H1 (cell line): ENCODE results near the gene NCK1. TPM values are rescaled to one million over a fixed set of nuclear protein-coding genes. Genes with fewer than 3 reads are reported as not detected.

ENCODE experiments used
- polyA plus RNA-seq, 7 experiments: library from polyadenylated mRNA; depleted of rRNA in 3 of 7; stranded (reverse) in 5 of 7; unstranded in 2 of 7; fragments of >200 nt in 5 of 7; fragments of 200-250 nt in 2 of 7; gene quantifications; 1 replicate in 5 of 7; 2 replicates in 1 of 7; 4 replicates in 1 of 7; pipeline versions ENCODE4 v1.2.1 to v1.2.3, GENCODE V29; 2011 to 2013; ENCODE audit warnings: missing spikeins in 2 of 7, mixed read lengths in 2 of 7
- total RNA-seq: library from RNA; stranded (reverse); fragmentation: NEBNext Ultra II Directional; extraction: Animal tissue kit (Norgen Biotek cat#: 25700); gene quantifications from 2 replicates; pipeline ENCODE4 v1.2.1, GENCODE V29; 2021

Gene NCK1
- total and polyA plus RNA-seq, 2 of the 8 experiments (the other 6 are each of a cell fraction or from before 2014, with no cell fraction given): 10.0 to 28.5 TPM

Other genes with a start within 250 kb of the NCK1 start
- 20.7 and 23.4 TPM in 2 replicates for gene STAG1, start 109.8 kb upstream of the NCK1 start, total RNA-seq
- gene STAG1, start 109.8 kb upstream of the NCK1 start, polyA plus RNA-seq (2011; rRNA removed): 2.2 and 4.6 TPM in 2 replicates
- gene SLC35G2, start 43.1 kb upstream of the NCK1 start, total RNA-seq: 4.7 and 5.2 TPM in 2 replicates
- 2.4 and 6.4 TPM in 2 replicates for gene SLC35G2, start 43.1 kb upstream of the NCK1 start, polyA plus RNA-seq (2011; rRNA removed)
- gene IL20RB, start 95.8 kb downstream of the NCK1 start, total RNA-seq: 1.6 and 2.6 TPM in 2 replicates
- 1.8 and 3.3 TPM in 2 replicates for gene IL20RB, start 95.8 kb downstream of the NCK1 start, polyA plus RNA-seq (2011; rRNA removed)